Body of pancreas (tissue), 4 donors: ENCODE data around the gene CYP2D6.

Experiments used
- CTCF ChIP-seq, 7 experiments: fragments of 450-650 bp in 4 of 7; fragments of 200-600 bp in 3 of 7; sonication (generic) in 3 of 7; IDR thresholded peaks; one replicate each; pipeline ENCODE4 v1.5.1; 2016 to 2019; ENCODE audit warnings: antibody characterized with exemption in 7 of 7
- POLR2A ChIP-seq, 3 donors: fragments of 450-650 bp; IDR thresholded peaks; one replicate each; pipeline ENCODE4 v1.6.1; 2016; ENCODE audit warnings: antibody characterized with exemption in 3 of 3, mild to moderate bottlenecking in 2 of 3

GRCh38 chr22:42145175-42145574 lies 14.6 kb upstream of the CYP2D6 start:
- TF ChIP-seq CTCF (IDR thresholded peaks at IDR 0.05) (no peak), POLR2A (IDR thresholded peaks at IDR 0.05) (no peak)
